Hepatocyte (in vitro differentiated cells): ENCODE data around the gene STK32B. TPM values are rescaled to one million over a fixed set of nuclear protein-coding genes. Genes with fewer than 3 reads are reported as not detected.
A peak's percentile ranks its signal among the peaks of the same experiment; 100 is the strongest.

Experiments
- DNase-seq: peaks from one replicate; pipeline ENCODE4 v3.0.0-alpha.2; 2016; ENCODE audit warnings: low spot score
- H2AFZ ChIP-seq: fragments of 200-600 bp; sonication (generic); 2 replicates; pipeline ENCODE4 v1.6.0; 2016; ENCODE audit warnings: antibody characterized with exemption, mild to moderate bottlenecking
- H3K27ac ChIP-seq: fragments of 200-600 bp; sonication (generic); 2 replicates; pipeline ENCODE4 v1.5.1; 2016; ENCODE audit warnings: mild to moderate bottlenecking
- H3K27me3 ChIP-seq: fragments of 200-600 bp; sonication (generic); 2 replicates; pipeline ENCODE4 v1.6.1; 2016
- H3K36me3 ChIP-seq: fragments of 200-600 bp; sonication (generic); replicated peaks from 2 replicates; pipeline ENCODE4 v1.5.1; 2016; ENCODE audit warnings: low read depth; ENCODE audit not compliant: insufficient read depth
- H3K4me1 ChIP-seq: fragments of 200-600 bp; sonication (generic); 2 replicates; pipeline ENCODE4 v1.5.1; 2016; ENCODE audit warnings: mild to moderate bottlenecking, moderate library complexity; ENCODE audit not compliant: insufficient read depth
- H3K4me2 ChIP-seq: fragments of 200-600 bp; sonication (generic); 2 replicates; pipeline ENCODE4 v1.6.0; 2016
- H3K4me3 ChIP-seq: fragments of 200-600 bp; sonication (generic); 2 replicates; pipeline ENCODE4 v1.5.1; 2016; ENCODE audit warnings: mild to moderate bottlenecking
- H3K79me2 ChIP-seq: fragments of 200-600 bp; sonication (generic); 2 replicates; pipeline ENCODE4 v1.6.0; 2017; ENCODE audit warnings: mild to moderate bottlenecking
- H3K9me2 ChIP-seq: fragments of 200-600 bp; sonication (generic); replicated peaks from 2 replicates; pipeline ENCODE4 v1.6.0; 2017; ENCODE audit warnings: mild to moderate bottlenecking; ENCODE audit not compliant: insufficient read depth
- H3K9me3 ChIP-seq: fragments of 200-600 bp; sonication (generic); 2 replicates; pipeline ENCODE4 v1.5.1; 2016; ENCODE audit warnings: low read depth, mild to moderate bottlenecking
- H4K20me1 ChIP-seq: fragments of 200-600 bp; sonication (generic); 2 replicates; pipeline ENCODE4 v1.6.0; 2016; ENCODE audit warnings: mild to moderate bottlenecking; ENCODE audit not compliant: insufficient read depth, poor library complexity, severe bottlenecking
- EZH2 ChIP-seq: fragments of 200-600 bp; sonication (generic); IDR thresholded peaks from 2 replicates; pipeline ENCODE4 v1.6.1; 2016; ENCODE audit warnings: antibody characterized with exemption, mild to moderate bottlenecking, borderline replicate concordance
- EZH2phosphoT487 ChIP-seq: fragments of 200-600 bp; sonication (generic); IDR thresholded peaks from one replicate; pipeline ENCODE4 v1.6.1; 2018; ENCODE audit warnings: antibody characterized with exemption, mild to moderate bottlenecking, low read depth, moderate library complexity; ENCODE audit not compliant: unreplicated experiment, severe bottlenecking
- WGBS: methylation state at CpG from one replicate; pipeline ENCODE4 v1.1.6; 2016; ENCODE audit warnings: low lambda C conversion rate; ENCODE audit errors: missing lambda C conversion rate; 5-methylcytosine and 5-hydroxymethylcytosine counted together
- polyA plus RNA-seq: library from polyadenylated mRNA; unstranded; fragments of >200 nt; fragmentation: Nextera tagmentation; extraction: Ambion mirVana; gene quantifications from 2 replicates; pipeline ENCODE4 v1.2.1, GENCODE V29; 2016
- total RNA-seq: library from RNA; depleted of rRNA; stranded (reverse); fragments of >200 nt; gene quantifications from 2 replicates; pipeline ENCODE4 v1.2.3, GENCODE V29; 2014
- TF ChIP-seq, protein P1 (sequence below): fragments of 200-600 bp; sonication (generic); IDR thresholded peaks from 2 replicates; pipeline ENCODE4 v1.5.1; 2016; ENCODE audit warnings: antibody characterized with exemption, mild to moderate bottlenecking; ENCODE audit not compliant: poor library complexity

Gene STK32B
- total and polyA plus RNA-seq, 2 experiments from 2014 or later = 0.51 to 1.6 TPM

DNA sequence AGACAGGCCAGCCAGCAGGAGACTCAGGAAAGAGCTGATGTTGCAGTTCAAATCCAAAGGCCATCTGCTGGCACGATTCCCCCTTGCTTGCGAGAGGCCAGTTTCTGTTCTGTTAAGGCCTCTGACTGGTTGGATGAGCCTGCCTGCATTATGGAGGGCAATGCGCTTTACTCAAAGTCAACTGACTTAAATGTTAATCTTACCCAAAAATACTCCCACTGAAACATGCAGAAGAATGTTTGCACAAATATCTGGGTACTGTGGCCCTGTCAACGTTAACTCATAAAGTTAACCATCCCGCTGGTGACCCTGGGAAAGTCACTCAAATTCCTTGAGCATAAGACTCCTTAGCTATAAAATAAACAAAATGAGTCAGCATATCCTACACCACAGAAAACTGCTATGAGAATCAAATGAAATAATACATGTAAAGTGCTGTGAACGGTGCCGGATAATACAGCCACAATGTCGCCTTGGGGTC, 330.7 kb downstream of the STK32B start:
- no peaks in the 10 kb centered on the region for H3K79me2 ChIP-seq
- no peak overlapping the region for H3K4me2 ChIP-seq
- no peaks in the 10 kb centered on the region for H3K4me1 ChIP-seq
- H3K27me3 ChIP-seq = no peaks in the 10 kb centered on the region
- no peaks in the 10 kb centered on the region for H4K20me1 ChIP-seq
- no peaks in the 10 kb centered on the region for H3K9me2 ChIP-seq
- H3K4me3 ChIP-seq = no peak overlapping the region
- no peaks in the 10 kb centered on the region for H3K9me3 ChIP-seq
- H3K27ac ChIP-seq = no peak overlapping the region
- 79% methylated on average over 8 of the region's 8 CpGs for WGBS
- no peak overlapping the region for H2AFZ ChIP-seq
- no peak for DNase-seq
- TF ChIP-seq EZH2 (no peak), EZH2phosphoT487 (no peak)
- TF ChIP-seq, protein P1, sequence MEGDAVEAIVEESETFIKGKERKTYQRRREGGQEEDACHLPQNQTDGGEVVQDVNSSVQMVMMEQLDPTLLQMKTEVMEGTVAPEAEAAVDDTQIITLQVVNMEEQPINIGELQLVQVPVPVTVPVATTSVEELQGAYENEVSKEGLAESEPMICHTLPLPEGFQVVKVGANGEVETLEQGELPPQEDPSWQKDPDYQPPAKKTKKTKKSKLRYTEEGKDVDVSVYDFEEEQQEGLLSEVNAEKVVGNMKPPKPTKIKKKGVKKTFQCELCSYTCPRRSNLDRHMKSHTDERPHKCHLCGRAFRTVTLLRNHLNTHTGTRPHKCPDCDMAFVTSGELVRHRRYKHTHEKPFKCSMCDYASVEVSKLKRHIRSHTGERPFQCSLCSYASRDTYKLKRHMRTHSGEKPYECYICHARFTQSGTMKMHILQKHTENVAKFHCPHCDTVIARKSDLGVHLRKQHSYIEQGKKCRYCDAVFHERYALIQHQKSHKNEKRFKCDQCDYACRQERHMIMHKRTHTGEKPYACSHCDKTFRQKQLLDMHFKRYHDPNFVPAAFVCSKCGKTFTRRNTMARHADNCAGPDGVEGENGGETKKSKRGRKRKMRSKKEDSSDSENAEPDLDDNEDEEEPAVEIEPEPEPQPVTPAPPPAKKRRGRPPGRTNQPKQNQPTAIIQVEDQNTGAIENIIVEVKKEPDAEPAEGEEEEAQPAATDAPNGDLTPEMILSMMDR = no peak
- no peaks in the 10 kb centered on the region for H3K36me3 ChIP-seq

DNA sequence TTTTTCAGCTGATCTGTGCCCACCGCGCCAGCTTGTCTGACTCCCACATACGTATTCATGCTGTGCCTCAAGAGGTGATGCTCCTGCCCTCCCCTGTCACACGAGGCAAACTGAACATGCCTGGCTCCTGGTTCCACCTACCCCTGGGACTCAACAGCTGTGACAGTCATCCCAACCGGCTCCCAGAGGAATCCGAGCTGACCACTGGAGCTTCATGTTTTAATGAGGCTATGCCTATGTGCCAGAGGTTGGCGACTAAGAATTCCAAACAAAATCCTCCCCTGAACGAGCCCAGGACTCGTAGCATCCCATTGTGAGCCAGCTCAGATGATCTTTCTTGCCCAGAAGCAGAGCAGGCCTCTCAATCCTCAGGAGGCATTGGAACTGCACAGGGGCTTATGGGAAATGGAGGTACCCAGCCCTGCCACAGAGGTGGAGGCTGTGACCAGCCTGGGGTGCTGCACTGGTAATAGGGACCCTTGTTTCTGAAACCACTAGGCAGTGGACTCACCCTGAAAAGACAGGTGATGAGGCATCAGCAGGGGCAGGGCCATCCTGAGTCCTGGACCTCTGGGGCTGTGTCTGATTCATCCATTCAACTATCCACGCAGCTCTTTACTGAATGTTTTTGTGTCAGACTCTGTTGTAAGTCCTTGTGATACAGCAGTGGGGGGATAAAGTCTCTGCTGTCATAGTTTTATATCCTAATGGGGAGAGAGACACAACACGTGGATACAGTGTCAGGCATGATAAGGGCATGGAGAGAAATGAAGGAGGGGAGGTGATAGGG, 332.1 kb downstream of the STK32B start:
- H3K27me3 ChIP-seq = no peaks in the 10 kb centered on the region
- H4K20me1 ChIP-seq = no peaks in the 10 kb centered on the region
- no peak overlapping the region for H2AFZ ChIP-seq
- WGBS = 84% methylated on average over 11 of the region's 11 CpGs
- H3K27ac ChIP-seq = no peak overlapping the region
- no peak overlapping the region for H3K4me3 ChIP-seq
- H3K9me3 ChIP-seq = no peaks in the 10 kb centered on the region
- H3K4me2 ChIP-seq = no peak overlapping the region
- H3K4me1 ChIP-seq = no peaks in the 10 kb centered on the region
- H3K9me2 ChIP-seq = no peaks in the 10 kb centered on the region
- TF ChIP-seq, protein P1 = no peak
- TF ChIP-seq EZH2 = no peak
- TF ChIP-seq EZH2phosphoT487 = no peak
- H3K79me2 ChIP-seq = no peaks in the 10 kb centered on the region
- no peaks in the 10 kb centered on the region for H3K36me3 ChIP-seq
- no peak for DNase-seq

DNA sequence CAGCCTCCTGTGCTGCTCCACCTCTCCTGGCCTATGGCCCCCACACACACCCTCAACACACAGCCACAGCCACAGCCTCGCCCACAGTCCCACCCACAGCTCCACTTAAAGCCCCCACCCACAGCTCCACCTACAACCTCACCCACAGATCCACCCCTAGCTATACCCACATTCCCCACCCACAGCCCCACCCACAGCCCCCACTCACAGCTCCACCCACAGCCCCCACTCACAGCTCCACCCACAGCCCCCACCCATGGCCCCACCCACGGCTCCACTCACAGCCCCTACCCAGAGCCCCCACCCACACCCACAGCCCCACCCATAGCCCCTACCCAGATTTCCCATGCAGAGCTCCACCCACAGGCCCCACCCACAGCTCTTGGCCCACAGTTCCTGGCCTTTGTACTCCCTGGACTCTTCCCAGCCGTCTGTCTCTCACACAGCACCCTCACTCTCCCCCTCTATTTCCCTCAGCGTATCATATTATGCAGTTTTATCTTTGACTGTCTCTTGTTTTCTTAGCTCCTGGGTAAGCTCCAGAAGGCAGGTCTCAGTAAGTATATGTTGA, 334.5 kb downstream of the STK32B start:
- Histone ChIP-seq H3K9me3 (no peaks in the 10 kb centered on the region), H3K9me2 (no peaks in the 10 kb centered on the region), H3K4me2 (no peak overlapping the region), H2AFZ (no peak overlapping the region), H3K27me3 (no peaks in the 10 kb centered on the region), H3K79me2 (no peaks in the 10 kb centered on the region), H3K27ac (no peak overlapping the region), H3K4me1 (no peaks in the 10 kb centered on the region), H4K20me1 (no peaks in the 10 kb centered on the region), H3K4me3 (no peak overlapping the region), H3K36me3 (no peaks in the 10 kb centered on the region)
- DNase-seq = peak; percentile 52
- 45% methylated on average over 2 of the region's 4 CpGs for WGBS
- no peak for TF ChIP-seq EZH2
- TF ChIP-seq, protein P1 = no peak
- no peak for TF ChIP-seq EZH2phosphoT487
